Activated CD4-positive, alpha-beta memory T cell treated with anti-CD3 and anti-CD28 coated beads for 36 hours (primary cell): ENCODE results near the gene GATAD2A. TPM values are rescaled to one million over a fixed set of nuclear protein-coding genes. Genes with fewer than 3 reads are reported as not detected.

Source experiments
- CTCF ChIA-PET: fragments of 350-600 bp; sonication (Branson Sonifier 250); formaldehyde crosslinking; loops from one replicate; lab custom pipeline; 2021; ENCODE audit warnings: antibody characterized with exemption, inconsistent platforms; lab: Charles Lee
- POLR2A ChIA-PET: fragments of 350-600 bp; sonication (Branson Sonifier 250); formaldehyde crosslinking; loops from one replicate; lab custom pipeline; 2021; ENCODE audit warnings: antibody characterized with exemption; lab: Charles Lee
- DNase-seq: peaks from one replicate; pipeline ENCODE4 v3.0.0-alpha.2; 2020
- H3K27ac Mint-ChIP-seq: one replicate; pipeline ENCODE4 v1.8.0; 2021; ENCODE audit warnings: mixed read lengths
- H3K27me3 Mint-ChIP-seq: one replicate; pipeline ENCODE4 v1.8.0; 2021; ENCODE audit warnings: mixed read lengths
- H3K36me3 Mint-ChIP-seq: one replicate; pipeline ENCODE4 v1.8.0; 2021; ENCODE audit warnings: mixed read lengths
- H3K4me1 Mint-ChIP-seq: one replicate; pipeline ENCODE4 v1.8.0; 2021; ENCODE audit warnings: low read depth, mixed read lengths
- H3K4me3 Mint-ChIP-seq: one replicate; pipeline ENCODE4 v1.8.0; 2021; ENCODE audit warnings: mild to moderate bottlenecking, mixed read lengths
- H3K9me3 Mint-ChIP-seq: one replicate; pipeline ENCODE4 v1.8.0; 2021; ENCODE audit warnings: mixed read lengths
- intact Hi-C: fragments of 100-400 bp; cut with micrococcal nuclease; formaldehyde crosslinking; loops from one replicate; pipeline ENCODE4 v1.15.1; 2023
- total RNA-seq, 2 experiments: library from RNA; stranded (reverse); gene quantifications; one replicate each; pipeline ENCODE4 v1.2.3, GENCODE V29; 2021

GATAD2A gene
- total RNA-seq, 2 experiments from 2014 or later = 114 TPM

- H3K4me1 Mint-ChIP-seq = peaks cover 74% of the 10 kb centered on the region
- intact Hi-C loops = no loop called here
- ChIA-PET POLR2A (interaction anchor here (1.1 to 2.8 kb wide), 3 partner anchors 46 to 49 kb away, joined by 3 to 8 read pairs (median 3); no protein-coding TSS in a partner anchor), CTCF (interaction anchor here (0.9 to 3.7 kb wide), 4 partner anchors 32 to 144 kb away, joined by 3 to 21 read pairs (median 4); no protein-coding TSS in a partner anchor)
- peaks cover 9% of the 10 kb centered on the region for H3K36me3 Mint-ChIP-seq
- H3K4me3 Mint-ChIP-seq = peak overlapping the region; percentile 12
- peak; percentile 68 for DNase-seq
- H3K27ac Mint-ChIP-seq = peak overlapping the region; percentile 74
- no peaks in the 10 kb centered on the region for H3K9me3 Mint-ChIP-seq
- H3K27me3 Mint-ChIP-seq = no peaks in the 10 kb centered on the region
Measured at GRCh38 chr19:19410553-19411550, 5.4 kb downstream of the GATAD2A start.

GRCh38 chr19:19416280-19416679, 10.8 kb downstream of the GATAD2A start:
- POLR2A ChIA-PET = interaction anchor here (1.6 kb wide), 1 partner anchor 9 kb away, joined by 7 read pairs; no protein-coding TSS in a partner anchor
- no peak overlapping the region for H3K4me3 Mint-ChIP-seq
- no peaks in the 10 kb centered on the region for H3K9me3 Mint-ChIP-seq
- CTCF ChIA-PET = interaction anchor here (2.2 kb wide), 1 partner anchor 74 kb away, joined by 9 read pairs; no protein-coding TSS in a partner anchor
- peaks cover 16% of the 10 kb centered on the region for H3K36me3 Mint-ChIP-seq
- intact Hi-C loops = no loop called here
- no peak overlapping the region for H3K27ac Mint-ChIP-seq
- no peaks in the 10 kb centered on the region for H3K27me3 Mint-ChIP-seq
- H3K4me1 Mint-ChIP-seq = peaks cover 64% of the 10 kb centered on the region
- no peak for DNase-seq

GRCh38 chr19:19417046-19417445, 11.6 kb downstream of the GATAD2A start:
- peaks cover 68% of the 10 kb centered on the region for H3K4me1 Mint-ChIP-seq
- no peaks in the 10 kb centered on the region for H3K27me3 Mint-ChIP-seq
- no peak overlapping the region for H3K27ac Mint-ChIP-seq
- intact Hi-C loops = no loop called here
- H3K36me3 Mint-ChIP-seq = peaks cover 16% of the 10 kb centered on the region
- no peaks in the 10 kb centered on the region for H3K9me3 Mint-ChIP-seq
- CTCF ChIA-PET = interaction anchor here (2.2 kb wide), 1 partner anchor 74 kb away, joined by 9 read pairs; no protein-coding TSS in a partner anchor
- POLR2A ChIA-PET = interaction anchor here (1.6 kb wide), 1 partner anchor 9 kb away, joined by 7 read pairs; no protein-coding TSS in a partner anchor
- no peak overlapping the region for H3K4me3 Mint-ChIP-seq
- no peak for DNase-seq

GRCh38 chr19:19417628-19418245, 12.3 kb downstream of the GATAD2A start:
- Mint-ChIP-seq H3K4me1 (peaks cover 68% of the 10 kb centered on the region), H3K36me3 (peaks cover 12% of the 10 kb centered on the region), H3K27ac (peak overlapping the region; percentile 46), H3K27me3 (no peaks in the 10 kb centered on the region), H3K4me3 (no peak overlapping the region), H3K9me3 (no peaks in the 10 kb centered on the region)
- ChIA-PET POLR2A (interaction anchor here (1.6 kb wide), 1 partner anchor 10 kb away, joined by 7 read pairs; no protein-coding TSS in a partner anchor), CTCF (interaction anchor here (1.0 to 2.2 kb wide), 2 partner anchors 11 to 73 kb away, joined by 3 to 9 read pairs; no protein-coding TSS in a partner anchor)
- intact Hi-C loops = no loop called here
- DNase-seq = no peak

- H3K9me3 Mint-ChIP-seq = no peaks in the 10 kb centered on the region
- peak overlapping the region; percentile 57 for H3K27ac Mint-ChIP-seq
- H3K36me3 Mint-ChIP-seq = peaks cover 9% of the 10 kb centered on the region
- no peak overlapping the region for H3K4me3 Mint-ChIP-seq
- POLR2A ChIA-PET = interaction anchor here (0.6 kb wide), 1 partner anchor 72 kb away, joined by 3 read pairs; no protein-coding TSS in a partner anchor
- DNase-seq = peak; percentile 31
- peaks cover 69% of the 10 kb centered on the region for H3K4me1 Mint-ChIP-seq
- intact Hi-C loops = no loop called here
- H3K27me3 Mint-ChIP-seq = no peaks in the 10 kb centered on the region
- CTCF ChIA-PET = interaction anchor here (1.0 to 2.2 kb wide), 2 partner anchors 12 to 72 kb away, joined by 3 to 9 read pairs; no protein-coding TSS in a partner anchor
Measured at GRCh38 chr19:19418555-19419260, 13.2 kb downstream of the GATAD2A start.

GRCh38 chr19:19420570-19421298, 15.3 kb downstream of the GATAD2A start:
- ChIA-PET POLR2A (no interaction called here), CTCF (no interaction called here)
- peak; percentile 49 for DNase-seq
- H3K36me3 Mint-ChIP-seq = peaks cover 9% of the 10 kb centered on the region
- no peaks in the 10 kb centered on the region for H3K27me3 Mint-ChIP-seq
- intact Hi-C loops = no loop called here
- H3K27ac Mint-ChIP-seq = peak overlapping the region; percentile 49
- H3K4me1 Mint-ChIP-seq = peaks cover 78% of the 10 kb centered on the region
- H3K4me3 Mint-ChIP-seq = no peak overlapping the region
- no peaks in the 10 kb centered on the region for H3K9me3 Mint-ChIP-seq

GRCh38 chr19:19421299-19421696, 15.8 kb downstream of the GATAD2A start:
- peak overlapping the region; percentile 49 for H3K27ac Mint-ChIP-seq
- ChIA-PET CTCF (no interaction called here), POLR2A (no interaction called here)
- no peaks in the 10 kb centered on the region for H3K27me3 Mint-ChIP-seq
- H3K36me3 Mint-ChIP-seq = peaks cover 7% of the 10 kb centered on the region
- DNase-seq = no peak
- H3K4me1 Mint-ChIP-seq = peaks cover 77% of the 10 kb centered on the region
- no peaks in the 10 kb centered on the region for H3K9me3 Mint-ChIP-seq
- no peak overlapping the region for H3K4me3 Mint-ChIP-seq
- intact Hi-C loops = no loop called here

- CTCF ChIA-PET = no interaction called here
- Mint-ChIP-seq H3K4me3 (no peak overlapping the region), H3K9me3 (no peaks in the 10 kb centered on the region), H3K4me1 (peaks cover 80% of the 10 kb centered on the region), H3K36me3 (peaks cover 9% of the 10 kb centered on the region), H3K27ac (no peak overlapping the region), H3K27me3 (no peaks in the 10 kb centered on the region)
- DNase-seq = no peak
- intact Hi-C loops = no loop called here
- POLR2A ChIA-PET = no interaction called here
Measured at GRCh38 chr19:19422156-19422555, 16.7 kb downstream of the GATAD2A start.

GRCh38 chr19:19423322-19423721, 17.8 kb downstream of the GATAD2A start:
- POLR2A ChIA-PET = no interaction called here
- Mint-ChIP-seq H3K9me3 (no peaks in the 10 kb centered on the region), H3K36me3 (peaks cover 9% of the 10 kb centered on the region), H3K27ac (no peak overlapping the region), H3K4me3 (no peak overlapping the region), H3K4me1 (peaks cover 77% of the 10 kb centered on the region), H3K27me3 (no peaks in the 10 kb centered on the region)
- DNase-seq = no peak
- intact Hi-C loops = no loop called here
- CTCF ChIA-PET = no interaction called here

- intact Hi-C loops = no loop called here
- H3K36me3 Mint-ChIP-seq = peaks cover 8% of the 10 kb centered on the region
- CTCF ChIA-PET = no interaction called here
- no peaks in the 10 kb centered on the region for H3K27me3 Mint-ChIP-seq
- H3K4me1 Mint-ChIP-seq = peaks cover 81% of the 10 kb centered on the region
- no peak overlapping the region for H3K4me3 Mint-ChIP-seq
- POLR2A ChIA-PET = no interaction called here
- no peaks in the 10 kb centered on the region for H3K9me3 Mint-ChIP-seq
- no peak overlapping the region for H3K27ac Mint-ChIP-seq
- no peak for DNase-seq
Measured at GRCh38 chr19:19425170-19425875, 19.8 kb downstream of the GATAD2A start.
